GM12801 (cell line): ENCODE data around the gene AADAC.

Source experiments
- TF ChIP-seq, protein P1 (sequence below): IDR thresholded peaks from one replicate; pipeline ENCODE4 v1.5.1; 2011; ENCODE audit warnings: control low read depth; ENCODE audit not compliant: insufficient read length; ENCODE audit errors: extremely low read depth

The AADAC gene

GRCh38 chr3:151804267-151804666 is 9.6 kb upstream of the AADAC start:
- TF ChIP-seq, protein P1, sequence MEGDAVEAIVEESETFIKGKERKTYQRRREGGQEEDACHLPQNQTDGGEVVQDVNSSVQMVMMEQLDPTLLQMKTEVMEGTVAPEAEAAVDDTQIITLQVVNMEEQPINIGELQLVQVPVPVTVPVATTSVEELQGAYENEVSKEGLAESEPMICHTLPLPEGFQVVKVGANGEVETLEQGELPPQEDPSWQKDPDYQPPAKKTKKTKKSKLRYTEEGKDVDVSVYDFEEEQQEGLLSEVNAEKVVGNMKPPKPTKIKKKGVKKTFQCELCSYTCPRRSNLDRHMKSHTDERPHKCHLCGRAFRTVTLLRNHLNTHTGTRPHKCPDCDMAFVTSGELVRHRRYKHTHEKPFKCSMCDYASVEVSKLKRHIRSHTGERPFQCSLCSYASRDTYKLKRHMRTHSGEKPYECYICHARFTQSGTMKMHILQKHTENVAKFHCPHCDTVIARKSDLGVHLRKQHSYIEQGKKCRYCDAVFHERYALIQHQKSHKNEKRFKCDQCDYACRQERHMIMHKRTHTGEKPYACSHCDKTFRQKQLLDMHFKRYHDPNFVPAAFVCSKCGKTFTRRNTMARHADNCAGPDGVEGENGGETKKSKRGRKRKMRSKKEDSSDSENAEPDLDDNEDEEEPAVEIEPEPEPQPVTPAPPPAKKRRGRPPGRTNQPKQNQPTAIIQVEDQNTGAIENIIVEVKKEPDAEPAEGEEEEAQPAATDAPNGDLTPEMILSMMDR: no peak

DNA sequence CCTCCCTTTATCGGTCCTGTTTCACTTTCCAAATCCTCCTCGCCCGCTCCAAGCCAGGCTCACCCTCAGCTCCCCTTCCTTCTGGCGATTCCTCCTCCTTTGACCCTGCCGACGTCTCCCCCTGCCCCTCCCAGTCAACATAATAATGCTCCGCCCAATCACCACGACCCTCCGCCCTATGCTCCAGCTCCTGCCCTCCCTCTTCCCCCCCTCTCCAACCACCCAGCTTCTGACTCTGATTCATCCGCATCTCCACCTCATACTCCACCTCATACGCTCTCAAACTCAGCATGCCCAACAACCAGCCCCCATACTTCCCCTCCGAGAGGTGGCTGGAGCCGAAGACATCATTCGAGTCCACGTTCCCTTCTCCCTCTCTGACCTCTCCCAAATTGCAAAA is 7.1 kb upstream of the AADAC start:
- TF ChIP-seq, protein P1: no peak

GRCh38 chr3:151811474-151811873 is 2.4 kb upstream of the AADAC start:
- TF ChIP-seq, protein P1: no peak

DNA sequence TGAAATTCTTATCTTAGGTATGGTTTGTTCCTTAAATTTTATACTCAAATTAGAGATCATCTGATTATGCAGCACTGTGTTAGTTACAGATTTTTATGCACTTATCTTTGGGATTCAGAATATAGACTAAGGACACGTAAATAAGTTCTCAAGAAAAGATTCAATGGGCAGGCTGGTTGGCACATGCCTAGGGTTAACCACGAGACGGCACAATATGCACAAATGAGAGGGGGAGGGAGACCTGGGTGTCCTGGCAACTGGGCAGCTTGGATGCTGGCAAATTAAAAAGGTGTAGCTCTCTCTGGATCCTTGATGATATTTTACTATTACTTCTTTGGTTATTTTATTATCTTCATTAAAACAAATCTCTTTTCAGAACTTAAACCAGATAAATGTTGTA is 672 bp downstream of the AADAC start:
- TF ChIP-seq, protein P1: no peak

- TF ChIP-seq, protein P1: no peak
Measured at GRCh38 chr3:151816091-151816604, 2.2 kb downstream of the AADAC start.

GRCh38 chr3:151817473-151817872 is 3.6 kb downstream of the AADAC start:
- TF ChIP-seq, protein P1: no peak

DNA sequence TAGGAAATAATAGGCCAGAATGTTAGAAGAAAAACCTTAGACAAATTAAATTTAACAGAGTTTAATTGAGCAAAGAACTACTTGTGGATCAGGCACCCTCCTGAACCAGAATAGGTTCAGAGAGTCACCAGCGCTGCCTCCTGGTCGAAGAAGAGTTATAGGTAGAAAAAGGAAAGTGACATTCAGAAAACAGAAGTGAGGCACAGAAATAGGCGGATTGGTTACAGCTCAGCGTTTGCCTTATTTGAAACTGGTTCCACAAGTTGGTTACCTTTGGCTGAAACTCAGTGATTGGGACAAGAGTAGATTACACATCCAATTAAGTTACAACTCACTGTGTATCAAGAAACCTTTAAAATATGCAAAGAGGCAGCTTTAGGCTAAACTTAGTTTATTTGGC is 4.4 kb downstream of the AADAC start:
- TF ChIP-seq, protein P1: no peak
